NCI-H345 treated with DMSO at 0.1 percent for 48 hours (cell line): ENCODE measurements around the gene IL23R.

ENCODE experiments used
- DNase-seq: peaks from one replicate; lab custom pipeline; 2025; ENCODE audit not compliant: unreplicated experiment; lab: John Stamatoyannopoulos, UW

The IL23R gene

DNA sequence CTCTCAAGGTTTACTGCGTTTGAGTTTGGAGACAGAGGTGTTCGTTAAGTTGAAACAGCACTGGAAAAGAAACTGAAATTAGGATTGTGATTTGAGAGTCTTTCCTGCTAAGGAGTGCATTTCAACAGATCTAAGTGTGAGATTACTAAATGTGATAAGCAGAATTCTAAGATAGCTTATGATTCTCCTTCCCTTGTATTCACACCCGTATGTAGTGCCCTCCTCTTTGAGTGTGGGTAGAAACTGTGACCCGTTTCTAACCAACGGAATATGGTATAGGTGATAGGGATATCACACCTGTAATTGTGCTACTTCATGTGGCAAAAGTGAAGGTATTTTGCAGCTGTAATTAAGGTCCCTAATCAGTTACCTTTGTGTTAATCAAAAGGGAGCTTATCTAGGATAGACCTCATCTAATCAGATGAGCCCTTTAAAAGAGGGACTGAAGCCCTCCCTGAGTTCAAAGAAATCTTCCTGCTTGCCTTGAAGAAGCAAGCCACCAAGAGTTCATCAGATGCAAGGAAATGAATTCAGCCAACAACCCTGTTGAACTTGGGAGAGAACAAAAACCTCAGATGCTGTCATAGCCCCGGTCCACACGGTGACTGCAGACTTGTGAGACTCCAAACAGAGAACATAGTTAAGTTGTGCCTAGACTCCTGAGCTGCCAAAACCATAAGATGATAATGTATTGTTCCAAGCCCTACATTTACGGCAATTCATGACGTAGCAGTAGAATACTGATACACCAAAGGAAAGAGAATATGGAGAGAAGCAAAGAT, 128.8 kb downstream of the IL23R start:
- DNase-seq = no peak

DNA sequence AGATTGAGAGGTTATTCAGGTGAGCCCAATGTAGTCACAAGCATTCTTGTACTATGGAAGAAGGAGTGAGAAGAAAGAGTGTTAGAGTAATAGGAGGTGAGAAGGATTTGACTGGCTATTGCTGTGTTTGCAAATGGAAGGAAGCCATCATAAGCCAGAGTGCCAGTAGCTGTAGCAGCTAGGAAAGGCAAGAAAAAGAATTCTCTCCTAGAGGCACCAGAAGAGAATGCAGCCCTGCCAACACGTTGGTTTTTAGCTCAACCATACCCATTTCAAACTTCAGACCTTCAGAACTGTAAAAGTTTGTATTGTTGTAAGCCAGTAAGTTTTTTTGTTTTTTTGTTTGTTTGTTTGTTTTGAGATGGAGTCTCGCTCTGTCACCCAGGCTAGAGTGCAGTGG, 132.5 kb downstream of the IL23R start:
- no peak for DNase-seq

DNA sequence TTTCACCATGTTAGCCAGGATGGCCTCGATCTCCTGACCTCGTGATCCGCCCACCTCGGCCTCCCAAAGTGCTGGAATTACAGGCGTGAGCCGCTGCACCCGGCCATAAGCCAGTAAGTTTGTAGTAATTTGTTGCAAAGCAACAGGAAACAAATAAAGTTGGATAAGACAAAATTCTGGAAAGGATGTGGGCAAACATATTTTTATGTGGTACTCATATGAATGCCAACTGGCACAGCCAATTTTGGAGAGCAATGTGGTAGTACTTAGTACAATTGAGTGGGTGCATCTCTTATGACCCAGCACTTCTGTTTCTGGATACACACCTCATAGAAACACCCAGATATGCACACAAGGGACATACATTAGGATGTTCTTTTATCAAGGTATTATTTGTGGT, 133.0 kb downstream of the IL23R start:
- DNase-seq = no peak

DNA sequence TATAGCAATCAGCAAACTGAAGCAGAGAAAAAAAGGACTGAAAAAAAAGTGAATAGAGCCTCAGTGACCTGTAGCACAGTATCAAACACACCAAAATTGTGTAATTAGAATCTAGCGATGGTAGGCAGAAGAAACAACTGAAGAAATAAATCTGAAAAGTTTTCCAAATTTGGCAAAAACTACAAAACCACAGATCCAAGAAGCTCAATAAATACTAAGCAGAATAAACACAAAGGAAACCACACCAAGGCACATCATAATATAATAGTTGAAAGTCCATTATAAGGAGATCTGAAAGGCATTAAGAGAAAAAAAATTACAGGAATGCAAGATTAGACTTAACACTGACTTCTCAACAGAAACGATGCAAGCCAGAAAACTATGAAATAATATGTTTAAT, 134.3 kb downstream of the IL23R start:
- no peak for DNase-seq

DNA sequence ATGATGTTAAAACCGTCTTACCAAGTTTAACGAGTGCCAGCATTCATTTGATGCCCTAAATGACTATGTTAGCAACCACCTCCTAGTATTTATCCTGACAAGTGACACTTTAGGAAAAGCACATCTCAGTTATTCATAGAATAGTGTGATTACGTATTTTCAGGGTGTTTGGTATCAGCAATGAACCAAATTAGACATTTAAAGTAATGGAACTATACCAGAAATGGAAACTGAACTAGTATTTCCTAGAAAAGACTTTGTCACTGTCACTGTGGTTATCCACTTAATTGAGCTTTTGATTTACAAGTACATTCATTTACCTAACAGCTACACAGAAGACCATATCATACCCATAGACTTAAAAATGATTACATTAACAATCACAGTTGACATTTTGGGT, 137.8 kb downstream of the IL23R start:
- no peak for DNase-seq

DNA sequence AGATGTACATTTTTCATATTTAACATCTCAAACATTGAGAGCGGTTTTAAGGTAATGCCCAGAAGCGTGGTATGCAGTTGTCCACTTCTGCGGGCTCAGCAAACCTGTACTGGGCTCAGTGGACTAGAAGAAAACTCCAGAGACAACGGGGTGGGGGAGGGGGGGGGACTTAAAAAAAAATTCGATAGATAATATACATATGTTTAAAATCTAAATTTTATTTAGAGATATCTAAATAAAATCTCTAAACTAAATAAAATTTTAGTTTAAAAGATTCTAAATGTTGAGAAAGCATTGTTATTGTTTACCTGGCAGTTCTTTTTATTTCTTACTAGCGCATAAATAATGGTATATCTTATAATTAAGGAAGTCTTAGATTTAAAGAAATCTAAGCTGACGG, 140.3 kb downstream of the IL23R start:
- no peak for DNase-seq

DNA sequence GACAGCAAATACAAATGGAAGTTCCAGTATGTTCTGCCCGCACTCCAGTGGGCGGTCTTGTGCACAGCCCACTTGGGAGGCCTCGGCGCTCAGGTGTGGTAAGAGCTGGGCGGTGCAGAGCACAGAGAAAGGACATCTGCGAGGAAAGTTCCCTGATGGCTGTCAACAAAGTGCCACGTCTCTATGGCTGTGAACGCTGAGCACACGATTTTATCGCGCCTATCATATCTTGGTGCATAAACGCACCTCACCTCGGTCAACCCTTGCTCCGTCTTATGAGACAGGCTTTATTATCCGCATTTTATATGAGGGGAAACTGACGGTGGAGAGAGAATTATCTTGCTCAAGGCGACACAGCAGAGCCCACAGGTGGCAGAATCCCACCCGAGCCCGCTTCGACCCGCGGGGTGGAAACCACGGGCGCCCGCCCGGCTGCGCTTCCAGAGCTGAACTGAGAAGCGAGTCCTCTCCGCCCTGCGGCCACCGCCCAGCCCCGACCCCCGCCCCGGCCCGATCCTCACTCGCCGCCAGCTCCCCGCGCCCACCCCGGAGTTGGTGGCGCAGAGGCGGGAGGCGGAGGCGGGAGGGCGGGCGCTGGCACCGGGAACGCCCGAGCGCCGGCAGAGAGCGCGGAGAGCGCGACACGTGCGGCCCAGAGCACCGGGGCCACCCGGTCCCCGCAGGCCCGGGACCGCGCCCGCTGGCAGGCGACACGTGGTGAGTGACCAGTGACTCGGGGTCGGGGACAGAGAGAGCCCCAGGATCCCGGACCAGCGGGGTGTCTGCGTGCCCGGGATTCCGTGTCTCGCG, 141.2 kb downstream of the IL23R start, which contains the start of gene IL12RB2:
Gene IL12RB2 (plus strand): TSS at position 623 of the 810 bp plus-strand sequence. CDS start 12,496 bp downstream, outside the sequence.
- peak; percentile 10 for DNase-seq

DNA sequence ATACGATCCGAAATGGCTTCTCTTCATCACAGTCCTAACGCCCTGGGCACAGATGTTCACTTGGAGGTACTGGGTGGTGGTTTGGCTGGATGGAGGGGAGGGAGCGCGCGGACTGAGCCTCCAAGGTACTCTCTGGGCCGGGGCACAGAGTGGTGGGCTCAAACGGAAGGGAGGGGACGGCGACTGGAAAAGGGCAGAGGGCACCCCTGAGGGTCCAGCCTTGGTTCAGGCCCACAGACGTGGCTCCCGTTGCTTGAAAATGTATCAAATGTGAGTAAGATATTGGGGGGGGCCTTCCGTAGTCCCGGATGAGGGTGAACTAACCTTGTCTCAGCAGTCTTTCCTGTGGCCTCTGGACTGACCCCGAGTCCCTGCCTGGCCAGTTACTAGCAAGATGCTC, 141.9 kb downstream of the IL23R start:
- DNase-seq = no peak
